Measurements from ENCODE around the gene CCDC91.
"Not testable (repeated sequence)": the region's sequence is repeated elsewhere in the genome, so short reads cannot be mapped to it uniquely, and the experiment has no call there.

The CCDC91 gene

DNA sequence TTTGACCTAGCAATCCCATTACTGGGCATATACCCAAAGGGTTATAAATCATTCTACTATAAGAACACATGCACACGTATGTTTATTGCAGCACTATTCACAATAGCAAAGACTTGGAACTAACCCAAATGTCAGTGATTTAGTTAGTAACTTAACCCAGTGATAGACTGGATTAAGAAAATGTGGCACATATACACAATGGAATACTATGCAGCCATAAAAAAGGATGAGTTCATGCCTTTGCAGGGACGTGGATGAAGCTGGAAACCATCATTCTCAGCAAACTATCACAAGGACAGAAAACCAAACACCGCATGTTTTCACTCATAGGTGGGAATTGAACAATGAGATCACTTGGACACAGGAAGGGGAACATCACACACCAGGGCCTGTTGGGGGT lies 189.5 kb downstream of the CCDC91 start:
- DNase-seq: not testable (repeated sequence)

- no peak for DNase-seq
These were observed 193.1 kb downstream of the CCDC91 start for GRCh38 chr12:28383368-28383767.

- no peak for DNase-seq
These were observed 198.6 kb downstream of the CCDC91 start for GRCh38 chr12:28388879-28389278.

DNA sequence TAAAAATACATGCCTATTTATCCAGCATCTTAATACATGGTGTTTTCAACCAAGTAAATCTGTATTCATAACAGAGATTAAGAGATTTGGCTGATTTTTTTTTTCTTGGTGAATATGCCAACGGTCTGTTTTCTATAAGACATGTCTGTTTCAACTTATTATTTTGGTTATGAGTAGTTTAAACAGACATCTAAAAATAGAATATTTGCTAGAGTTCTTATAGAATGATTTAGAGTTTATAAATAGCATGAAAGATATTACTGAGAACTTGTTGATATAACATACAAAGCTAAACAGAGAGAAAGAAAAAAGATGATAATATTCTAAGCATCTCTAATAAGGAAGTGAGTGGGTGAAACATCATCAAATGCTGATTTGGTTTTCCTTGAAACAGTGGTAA lies 199.9 kb downstream of the CCDC91 start:
- no peak for DNase-seq

- no peak for DNase-seq
These were observed 200.6 kb downstream of the CCDC91 start for GRCh38 chr12:28390761-28391385.

- no peak for DNase-seq
These were observed 219.6 kb downstream of the CCDC91 start for GRCh38 chr12:28409892-28410291.

- DNase-seq: no peak
These were observed 223.3 kb downstream of the CCDC91 start for GRCh38 chr12:28413460-28414109.

- no peak for DNase-seq
These were observed 225.5 kb downstream of the CCDC91 start for GRCh38 chr12:28415755-28416154.

GRCh38 chr12:28421374-28421773 lies 231.1 kb downstream of the CCDC91 start:
- DNase-seq: no peak

- DNase-seq: no peak
These were observed 234.7 kb downstream of the CCDC91 start for GRCh38 chr12:28424965-28425364.

- DNase-seq: no peak
These were observed 235.3 kb downstream of the CCDC91 start for GRCh38 chr12:28425526-28425925.

DNA sequence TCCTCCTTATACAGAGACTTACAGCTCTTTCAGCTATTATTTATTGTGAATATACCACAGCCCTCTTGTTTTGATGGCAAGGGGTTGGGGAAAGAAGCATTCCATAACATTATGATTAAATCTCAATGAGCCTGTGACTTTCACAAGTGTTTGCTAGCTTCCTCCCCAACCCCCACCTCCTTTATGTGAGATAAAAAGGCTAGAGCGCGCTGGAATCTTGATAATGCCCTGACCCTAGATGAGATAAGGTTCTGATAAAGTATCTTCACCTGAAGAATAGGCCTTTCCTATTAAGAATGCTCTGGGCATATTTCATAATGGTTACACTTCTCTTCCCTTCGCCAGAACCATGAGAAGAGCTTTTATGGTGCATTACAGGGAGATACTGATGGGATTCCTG lies 236.8 kb downstream of the CCDC91 start:
- no peak for DNase-seq

DNA sequence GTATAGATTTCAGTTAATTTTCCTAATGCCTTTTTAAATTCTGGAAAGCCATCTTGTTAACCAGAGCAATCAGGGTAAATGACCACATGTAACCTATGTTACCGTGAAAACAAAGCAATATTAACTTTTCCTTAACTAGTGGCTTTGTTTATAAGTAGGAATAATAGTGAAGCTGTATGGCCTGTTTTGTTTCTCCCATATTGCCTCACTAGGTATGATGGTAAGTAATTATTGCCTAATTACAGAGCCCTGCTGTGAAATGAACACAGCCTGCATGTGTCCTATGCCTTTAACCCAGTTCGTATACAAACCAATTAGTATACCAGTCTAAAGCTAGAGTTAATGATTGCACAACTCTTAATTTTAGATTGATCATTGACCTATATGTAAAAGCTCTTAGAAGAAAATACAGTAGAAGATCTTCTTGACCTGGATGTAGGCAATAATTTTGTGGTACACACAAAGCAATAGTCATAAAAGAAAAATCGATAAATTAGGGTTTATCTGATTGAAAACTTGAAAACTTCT lies 249.9 kb downstream of the CCDC91 start:
- DNase-seq: no peak

DNA sequence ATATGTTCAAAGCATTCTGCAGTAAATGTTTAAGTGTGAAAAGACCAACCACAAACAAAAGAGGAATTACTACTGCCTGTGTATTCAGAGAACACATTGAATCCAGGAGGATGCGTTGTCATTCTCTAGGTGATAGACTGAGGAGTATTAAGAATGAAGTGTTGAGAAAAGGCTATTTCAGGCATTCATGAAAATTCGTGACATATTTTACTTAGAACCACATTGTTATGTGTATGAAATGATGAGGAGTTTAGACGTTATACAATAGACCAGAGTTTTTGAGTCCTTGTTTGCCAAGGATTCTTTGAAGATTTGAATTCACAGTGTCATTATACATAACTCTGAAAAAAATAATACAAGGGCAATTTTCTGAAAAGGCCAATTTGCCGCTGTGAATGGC lies 251.8 kb downstream of the CCDC91 start:
- DNase-seq: no peak

GRCh38 chr12:28443337-28443736 lies 253.1 kb downstream of the CCDC91 start:
- no peak for DNase-seq

- no peak for DNase-seq
These were observed 255.8 kb downstream of the CCDC91 start for GRCh38 chr12:28446031-28446430.

DNA sequence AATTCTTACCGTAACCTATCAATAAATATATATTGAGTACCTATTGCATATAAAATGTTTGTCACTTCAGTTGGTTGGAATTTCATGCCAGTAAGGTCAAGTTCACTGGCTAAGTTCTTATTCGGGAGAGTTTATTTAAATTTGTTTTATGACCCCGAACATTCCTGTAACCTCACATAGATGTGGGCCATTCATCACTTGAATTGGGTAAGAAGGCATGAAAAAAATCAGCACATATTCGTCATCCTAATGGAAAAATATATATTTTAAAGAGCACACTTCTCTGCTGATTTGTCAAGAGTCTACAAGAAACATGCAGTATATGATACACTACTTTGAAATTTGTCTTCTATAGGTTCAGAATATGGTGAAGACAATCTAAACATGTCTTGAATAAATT lies 263.4 kb downstream of the CCDC91 start:
- DNase-seq: no peak

GRCh38 chr12:28456934-28457710 lies 266.9 kb downstream of the CCDC91 start:
- no peak for DNase-seq

DNA sequence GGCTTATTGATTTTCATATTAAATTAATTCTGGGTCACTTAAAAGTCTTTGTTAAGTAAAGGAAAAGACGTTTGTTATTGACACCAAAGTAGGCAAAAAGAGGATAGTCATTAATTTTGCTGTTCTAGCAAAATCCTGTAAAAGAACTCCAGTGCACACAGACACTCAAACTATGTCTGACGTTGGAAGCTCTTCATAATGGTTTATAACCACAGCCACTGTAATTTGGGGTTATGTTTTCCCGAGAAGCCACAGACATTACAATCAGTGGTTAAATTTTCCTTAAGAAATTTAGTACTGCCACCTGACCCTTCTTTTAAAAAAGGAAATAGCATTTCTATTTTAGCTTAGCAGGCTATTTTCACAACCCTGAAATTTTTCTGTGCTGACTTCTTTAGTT lies 267.5 kb downstream of the CCDC91 start:
- no peak for DNase-seq

DNA sequence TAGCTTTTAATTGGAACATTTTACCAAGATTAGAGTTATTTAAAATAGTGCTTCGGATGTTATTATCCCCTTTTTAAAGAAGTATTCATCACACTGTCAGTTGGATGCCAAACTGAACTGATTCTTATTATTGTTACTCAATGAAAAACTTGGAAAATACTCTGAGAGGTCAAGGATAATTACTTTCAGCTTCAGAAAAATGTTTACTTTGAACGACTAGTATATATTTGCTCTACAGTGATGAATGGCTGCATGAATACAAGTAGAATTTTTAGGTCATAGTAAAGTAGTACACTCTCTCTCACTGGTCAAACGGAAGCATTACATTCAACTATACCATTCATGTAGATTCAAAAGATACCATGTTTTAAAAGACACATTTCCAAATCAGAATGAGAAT lies 269.2 kb downstream of the CCDC91 start:
- no peak for DNase-seq

DNA sequence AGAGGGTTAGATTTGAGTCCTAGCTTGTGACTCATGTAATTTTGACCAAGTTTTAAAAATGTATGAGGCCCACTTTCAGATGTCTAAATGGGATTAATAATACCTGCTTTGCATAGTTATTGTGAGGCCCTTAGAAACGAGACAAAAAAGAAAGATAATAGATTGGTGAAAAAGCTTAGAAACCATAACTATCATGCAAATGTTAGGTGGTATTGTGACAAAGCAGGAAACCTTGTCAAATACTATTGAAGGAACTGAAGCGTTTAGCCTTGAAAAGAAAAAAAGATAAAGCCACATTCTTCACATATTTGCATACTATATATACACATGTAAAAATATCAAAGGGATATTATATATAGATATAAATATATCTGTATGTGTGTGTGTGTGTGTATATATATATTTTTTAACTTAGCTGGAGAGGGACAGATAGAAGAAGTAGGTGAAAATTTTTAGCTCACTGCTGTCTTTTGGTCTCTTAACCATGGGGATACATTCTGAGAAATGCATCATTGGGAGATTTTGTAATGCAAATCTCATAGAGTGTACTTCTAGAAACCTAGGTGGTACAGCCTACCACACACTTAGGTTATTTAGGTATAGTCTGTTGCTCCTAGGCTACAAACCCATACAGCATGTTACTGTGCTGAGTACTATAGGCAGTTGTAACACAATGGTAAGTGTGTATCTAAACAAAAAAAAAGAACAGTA lies 270.3 kb downstream of the CCDC91 start:
- DNase-seq: no peak

DNA sequence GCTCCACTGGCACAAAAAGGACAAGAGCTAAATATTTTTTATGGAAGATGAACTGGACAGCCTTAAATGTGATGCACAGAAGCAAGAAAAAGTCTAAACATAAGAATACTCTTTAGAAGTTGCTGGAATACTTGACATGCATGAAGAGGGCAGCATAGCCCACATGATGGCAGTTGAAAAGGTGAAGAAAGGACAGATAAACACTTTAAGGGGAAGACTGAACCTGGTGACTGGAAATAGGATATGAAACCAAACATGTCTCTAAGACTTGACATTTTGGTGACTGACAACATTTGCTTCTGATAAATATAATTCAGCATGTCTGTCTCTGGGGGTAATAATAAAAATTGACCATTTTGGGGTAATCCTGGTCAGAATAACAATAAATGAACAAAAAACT lies 273.1 kb downstream of the CCDC91 start:
- DNase-seq: no peak

DNA sequence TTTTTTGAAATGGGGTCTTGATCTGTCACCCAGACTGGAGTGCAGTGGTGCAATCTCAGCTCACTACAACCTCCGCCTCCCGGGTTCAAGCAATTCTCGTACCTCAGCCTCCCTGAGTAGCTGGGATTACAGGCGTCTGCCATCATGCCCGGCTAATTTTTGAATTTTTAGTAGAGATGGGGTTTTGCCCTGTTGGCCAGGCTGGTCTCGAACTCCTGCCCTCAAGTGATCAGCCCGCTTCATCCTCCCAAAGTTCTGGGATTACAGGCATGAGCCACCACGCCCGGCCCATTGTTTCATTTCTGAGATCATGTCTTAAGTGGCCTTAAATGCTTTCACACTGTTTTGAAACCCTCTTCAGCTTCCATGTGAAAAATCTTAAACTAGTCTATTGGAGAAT lies 281.5 kb downstream of the CCDC91 start:
- DNase-seq: not testable (repeated sequence)
